ENCODE results near the gene DKK2. TPM values are rescaled to one million over a fixed set of nuclear protein-coding genes. Genes with fewer than 3 reads are reported as not detected.
A peak's percentile ranks its signal among the peaks of the same experiment; 100 is the strongest.

DKK2 gene
- total RNA-seq, 1 donor from 2014 or later = not detected

GRCh38 chr4:106907216-106907615 is 128.9 kb downstream of the DKK2 start:
- no peak for DNase-seq

GRCh38 chr4:106906728-106907127 is 129.4 kb downstream of the DKK2 start:
- no peak for DNase-seq

GRCh38 chr4:106898621-106899230 is 137.4 kb downstream of the DKK2 start:
- DNase-seq = peak; percentile 79

GRCh38 chr4:106893903-106894302 is 142.2 kb downstream of the DKK2 start:
- DNase-seq = no peak

- no peak for DNase-seq
These were observed 142.7 kb downstream of the DKK2 start for GRCh38 chr4:106893395-106893881.

GRCh38 chr4:106892786-106893185 is 143.3 kb downstream of the DKK2 start:
- no peak for DNase-seq

GRCh38 chr4:106875340-106875739 is 160.8 kb downstream of the DKK2 start:
- no peak for DNase-seq
